WTC11 (cell line): Measurements from ENCODE around the gene CACTIN. TPM values are rescaled to one million over a fixed set of nuclear protein-coding genes. Genes with fewer than 3 reads are reported as not detected.
"Not testable (repeated sequence)": the region's sequence is repeated elsewhere in the genome, so short reads cannot be mapped to it uniquely, and the experiment has no call there.

Source experiments
- ATAC-seq: fragments of 200-7000 bp; cut with Tn5 transposase; 2 replicates; pipeline ENCODE4 v1.10.0; 2021; ENCODE audit warnings: mild to moderate bottlenecking, moderate library complexity
- CTCF ChIA-PET: fragments of 300-600 bp; sonication (Branson Sonifier 250); formaldehyde crosslinking; loops from one replicate; lab custom pipeline; 2021; ENCODE audit warnings: antibody characterized with exemption; lab: Charles Lee
- POLR2A ChIA-PET: fragments of 350-600 bp; sonication (Branson Sonifier 250); formaldehyde crosslinking; loops from one replicate; lab custom pipeline; 2021; ENCODE audit warnings: antibody characterized with exemption; lab: Charles Lee
- DNase-seq: peaks from one replicate; pipeline ENCODE4 v3.0.0; 2021; ENCODE audit warnings: low spot score
- H3K27ac Mint-ChIP-seq: 2 replicates; pipeline ENCODE4 v1.8.0; 2021; ENCODE audit warnings: mixed read lengths
- H3K27me3 Mint-ChIP-seq: 2 replicates; pipeline ENCODE4 v1.8.0; 2021; ENCODE audit warnings: low read depth, mild to moderate bottlenecking, moderate library complexity, mixed read lengths
- H3K36me3 Mint-ChIP-seq: 2 replicates; pipeline ENCODE4 v1.8.0; 2021; ENCODE audit warnings: mixed read lengths
- H3K4me1 Mint-ChIP-seq: 2 replicates; pipeline ENCODE4 v1.8.0; 2022; ENCODE audit warnings: mixed read lengths
- H3K4me3 Mint-ChIP-seq: 2 replicates; pipeline ENCODE4 v1.8.0; 2021; ENCODE audit warnings: mild to moderate bottlenecking, moderate library complexity, mixed read lengths
- H3K9me3 Mint-ChIP-seq: 2 replicates; pipeline ENCODE4 v1.8.0; 2021; ENCODE audit warnings: mixed read lengths
- AR ChIP-seq: fragments of 250-450 bp; sonication (Bioruptor Pico); IDR thresholded peaks from 2 replicates; pipeline ENCODE4 v1.9.0; 2021; ENCODE audit warnings: mild to moderate bottlenecking
- CBFB ChIP-seq: sonication (generic); formaldehyde crosslinking; IDR thresholded peaks from 2 replicates; pipeline ENCODE4 v1.8.1; 2022; ENCODE audit warnings: mild to moderate bottlenecking, low read depth, missing genetic modification reagents
- E2F4 ChIP-seq: sonication (generic); formaldehyde crosslinking; IDR thresholded peaks from 2 replicates; pipeline ENCODE4 v1.8.1; 2022; ENCODE audit warnings: low read depth, mild to moderate bottlenecking, moderate library complexity, missing genetic modification reagents, borderline replicate concordance
- ELF4 ChIP-seq: sonication (generic); formaldehyde crosslinking; IDR thresholded peaks from 2 replicates; pipeline ENCODE4 v1.8.1; 2022; ENCODE audit warnings: low read depth, mild to moderate bottlenecking, moderate library complexity, missing genetic modification reagents
- FOXP1 ChIP-seq: sonication (generic); formaldehyde crosslinking; IDR thresholded peaks from 2 replicates; pipeline ENCODE4 v1.8.0; 2022; ENCODE audit warnings: missing genetic modification reagents, mild to moderate bottlenecking, moderate library complexity, borderline replicate concordance
- IRF2 ChIP-seq: sonication (generic); formaldehyde crosslinking; IDR thresholded peaks from 2 replicates; pipeline ENCODE4 v1.8.0; 2022; ENCODE audit warnings: low read depth, missing genetic modification reagents, borderline replicate concordance
- JAZF1 ChIP-seq: fragments of 250-450 bp; sonication (Bioruptor Pico); IDR thresholded peaks from 2 replicates; pipeline ENCODE4 v1.9.0; 2021; ENCODE audit warnings: moderate library complexity, mild to moderate bottlenecking, inconsistent platforms
- MAX ChIP-seq: sonication (generic); formaldehyde crosslinking; IDR thresholded peaks from 2 replicates; pipeline ENCODE4 v1.8.0; 2022; ENCODE audit warnings: mild to moderate bottlenecking, missing genetic modification reagents
- NFATC4 ChIP-seq: fragments of 250-450 bp; sonication (Bioruptor Pico); IDR thresholded peaks from 2 replicates; pipeline ENCODE4 v1.9.0; 2021; ENCODE audit warnings: mild to moderate bottlenecking
- NR1H2 ChIP-seq: sonication (generic); formaldehyde crosslinking; IDR thresholded peaks from 2 replicates; pipeline ENCODE4 v1.9.0; 2021; ENCODE audit warnings: mild to moderate bottlenecking, moderate library complexity, missing genetic modification reagents
- NR3C1 ChIP-seq: sonication (generic); formaldehyde crosslinking; conservative IDR thresholded peaks from 2 replicates; pipeline ENCODE4 v1.8.1; 2023; ENCODE audit warnings: low read depth, mild to moderate bottlenecking, missing genetic modification reagents
- PRDM15 ChIP-seq: sonication (generic); formaldehyde crosslinking; IDR thresholded peaks from 2 replicates; pipeline ENCODE4 v1.8.0; 2022; ENCODE audit warnings: missing genetic modification reagents
- SMAD3 ChIP-seq: sonication (generic); formaldehyde crosslinking; IDR thresholded peaks from 2 replicates; pipeline ENCODE4 v1.8.0; 2022; ENCODE audit warnings: missing genetic modification reagents, mild to moderate bottlenecking, borderline replicate concordance
- TEAD1 ChIP-seq: sonication (generic); formaldehyde crosslinking; IDR thresholded peaks from 2 replicates; pipeline ENCODE4 v1.8.0; 2022; ENCODE audit warnings: mild to moderate bottlenecking, missing genetic modification reagents
- ZBTB21 ChIP-seq: sonication (generic); formaldehyde crosslinking; IDR thresholded peaks from 2 replicates; pipeline ENCODE4 v1.8.1; 2023; ENCODE audit warnings: mild to moderate bottlenecking, missing genetic modification reagents, borderline replicate concordance
- ZNF121 ChIP-seq: sonication (generic); formaldehyde crosslinking; IDR thresholded peaks from 2 replicates; pipeline ENCODE4 v1.8.0; 2023; ENCODE audit warnings: missing genetic modification reagents
- ZNF232 ChIP-seq: sonication (generic); formaldehyde crosslinking; IDR thresholded peaks from 2 replicates; pipeline ENCODE4 v1.8.0; 2022; ENCODE audit warnings: mild to moderate bottlenecking, missing genetic modification reagents
- total RNA-seq: library from RNA; stranded (reverse); gene quantifications from 3 replicates; pipeline ENCODE4 v1.2.3, GENCODE V29; 2021

CACTIN gene
- total RNA-seq, 1 experiment from 2014 or later = 42.2 TPM

- TF ChIP-seq NR3C1 (CRISPR knock-in tag) (no peak), E2F4 (no peak)
Measured at GRCh38 chr19:3667766-3668165, 41.2 kb upstream of the CACTIN start (continued).

GRCh38 chr19:3667037-3667638 lies 40.5 kb upstream of the CACTIN start:
- Mint-ChIP-seq H3K9me3 (no peaks in the 10 kb centered on the region), H3K4me3 (no peak overlapping the region), H3K4me1 (0 out of 2 replicates have a peak, but pooled peaks cover 2% of the 10 kb centered on the region), H3K27ac (no peak overlapping the region), H3K36me3 (peaks cover 10% of the 10 kb centered on the region; the same call in 1 of the 2 replicates), H3K27me3 (no peaks in the 10 kb centered on the region)
- ATAC-seq = no peak
- ChIA-PET CTCF (interaction anchor here (0.6 to 4.2 kb wide), 10 partner anchors 16 to 76 kb away, joined by 3 to 22 read pairs (median 6); partner anchors contain the start of genes PIP5K1C and TJP3), POLR2A (no interaction called here)
- TF ChIP-seq IRF2 (no peak), NR3C1 (CRISPR knock-in tag) (no peak), JAZF1 (CRISPR knock-in tag) (no peak), PRDM15 (CRISPR knock-in tag) (no peak), ZBTB21 (no peak), ZNF121 (CRISPR knock-in tag) (no peak), ZNF232 (CRISPR knock-in tag) (no peak), MAX (CRISPR knock-in tag) (no peak), TEAD1 (CRISPR knock-in tag) (no peak), SMAD3 (CRISPR knock-in tag) (no peak), NR1H2 (CRISPR knock-in tag) (no peak), AR (CRISPR knock-in tag) (no peak), FOXP1 (no peak), ELF4 (CRISPR knock-in tag) (no peak), NFATC4 (no peak), CBFB (CRISPR knock-in tag) (no peak)
- no peak for DNase-seq

- H3K27me3 Mint-ChIP-seq, H3K9me3 Mint-ChIP-seq, H3K4me3 Mint-ChIP-seq, POLR2A ChIA-PET, ATAC-seq, DNase-seq, H3K4me1 Mint-ChIP-seq: not testable (repeated sequence)
- Mint-ChIP-seq H3K27ac (peak overlapping the region; percentile 76), H3K36me3 (peaks cover 10% of the 10 kb centered on the region; the same call in 1 of the 2 replicates)
- CTCF ChIA-PET = interaction anchor here (0.6 to 4.2 kb wide), 13 partner anchors 12 to 411 kb away, joined by 3 to 22 read pairs (median 4); partner anchors contain the start of gene PIP5K1C
Measured at GRCh38 chr19:3666545-3666856, 39.9 kb upstream of the CACTIN start.
